HL-60 (cell line): ENCODE results near the gene ACER2.

Experiments
- DNase-seq, 2 experiments: peaks; one replicate each; pipeline ENCODE4 v3.0.0-alpha.2; 2010 to 2020; ENCODE audit warnings: low read depth in 1 of 2, low spot score in 1 of 2
- H3K27ac ChIP-seq: fragments of 250-450 bp; sonication (Bioruptor Pico); replicated peaks from 2 replicates; pipeline ENCODE4 v1.5.1; 2020; ENCODE audit warnings: mild to moderate bottlenecking, moderate library complexity
- H3K27me3 ChIP-seq: fragments of 250-450 bp; sonication (Bioruptor Pico); 2 replicates; pipeline ENCODE4 v1.5.1; 2021; ENCODE audit warnings: mild to moderate bottlenecking, moderate library complexity; ENCODE audit not compliant: insufficient read depth, poor library complexity, severe bottlenecking
- H3K4me3 ChIP-seq: replicated peaks from 2 replicates; pipeline ENCODE4 v1.5.1; 2011; ENCODE audit warnings: mild to moderate bottlenecking, control low read depth, low read length; ENCODE audit not compliant: insufficient read depth
- CTCF ChIP-seq: IDR thresholded peaks from one replicate; pipeline ENCODE4 v1.5.1; 2011; ENCODE audit warnings: low read length, control low read depth, inconsistent platforms; ENCODE audit not compliant: insufficient read depth
- GABPA ChIP-seq: IDR thresholded peaks from 2 replicates; pipeline ENCODE4 v1.6.1; 2012; ENCODE audit warnings: low read depth
- POLR2AphosphoS5 ChIP-seq: IDR thresholded peaks from 2 replicates; pipeline ENCODE4 v1.6.1; 2012; ENCODE audit warnings: low read depth
- REST ChIP-seq: IDR thresholded peaks from 2 replicates; pipeline ENCODE4 v1.6.1; 2012; ENCODE audit warnings: low read depth; ENCODE audit not compliant: insufficient replicate concordance
- SPI1 ChIP-seq: IDR thresholded peaks from 2 replicates; pipeline ENCODE4 v1.6.1; 2012; ENCODE audit warnings: low read depth, mild to moderate bottlenecking, borderline replicate concordance

ACER2 gene

DNA sequence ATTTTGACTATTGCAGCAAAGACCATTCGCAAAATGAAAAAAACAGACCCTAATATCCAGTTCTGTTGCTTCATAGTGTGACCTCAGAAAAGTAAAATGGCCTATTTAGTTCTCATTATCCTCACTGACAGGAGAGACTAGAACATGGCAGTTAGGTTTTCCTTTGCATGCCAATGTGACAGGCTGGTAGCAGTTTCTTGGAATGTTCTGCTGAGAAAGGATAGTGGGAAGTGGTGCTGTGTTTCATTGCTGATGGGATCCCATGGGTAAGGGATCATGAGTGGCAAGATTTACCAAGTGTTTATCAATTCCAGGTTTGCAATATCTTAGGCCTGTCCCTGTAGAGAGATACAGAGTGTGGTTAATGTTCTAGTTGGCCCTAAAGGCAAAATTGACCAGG lies 88.5 kb downstream of the ACER2 start:
- TF ChIP-seq CTCF (no peak), POLR2AphosphoS5 (no peak), GABPA (no peak), SPI1 (no peak), REST (no peak)
- Histone ChIP-seq H3K27me3 (no peaks in the 10 kb centered on the region), H3K27ac (no peak overlapping the region), H3K4me3 (no peak overlapping the region)
- no peak for DNase-seq

DNA sequence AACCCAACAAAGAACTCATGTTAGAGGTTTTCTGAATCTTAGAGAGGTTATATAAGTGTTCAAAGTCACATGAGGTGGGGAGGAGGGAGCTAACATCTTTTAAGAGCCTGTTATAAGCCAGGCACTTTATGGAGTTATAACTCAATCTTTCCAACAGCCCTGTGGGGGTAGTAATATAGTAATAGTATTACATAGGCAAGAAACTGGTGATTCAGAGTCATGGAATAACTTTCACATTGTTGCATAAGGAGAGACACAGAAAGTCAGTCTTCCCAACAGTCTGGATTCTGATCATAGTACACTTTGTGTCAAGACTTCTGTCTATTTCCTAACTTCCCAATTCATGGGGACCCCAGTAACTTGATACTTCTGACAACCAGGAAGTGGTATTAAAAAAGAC lies 89.2 kb downstream of the ACER2 start:
- H3K27ac ChIP-seq: no peak overlapping the region
- DNase-seq: no peak

More for the DNA sequence above, 89.2 kb downstream of the ACER2 start:
- TF ChIP-seq REST: no peak
- TF ChIP-seq GABPA: no peak
- TF ChIP-seq SPI1: no peak
- TF ChIP-seq POLR2AphosphoS5: no peak
- no peak for TF ChIP-seq CTCF
- no peak overlapping the region for H3K4me3 ChIP-seq
- no peaks in the 10 kb centered on the region for H3K27me3 ChIP-seq
